ENCODE data around the gene RAPGEF5. TPM values are rescaled to one million over a fixed set of nuclear protein-coding genes. Genes with fewer than 3 reads are reported as not detected.
A peak's percentile ranks its signal among the peaks of the same experiment; 100 is the strongest.
"Not testable (repeated sequence)": the region's sequence is repeated elsewhere in the genome, so short reads cannot be mapped to it uniquely, and the experiment has no call there.

Gene RAPGEF5
- total RNA-seq, 2 experiments from 2014 or later = 0.60 to 0.69 TPM

DNA sequence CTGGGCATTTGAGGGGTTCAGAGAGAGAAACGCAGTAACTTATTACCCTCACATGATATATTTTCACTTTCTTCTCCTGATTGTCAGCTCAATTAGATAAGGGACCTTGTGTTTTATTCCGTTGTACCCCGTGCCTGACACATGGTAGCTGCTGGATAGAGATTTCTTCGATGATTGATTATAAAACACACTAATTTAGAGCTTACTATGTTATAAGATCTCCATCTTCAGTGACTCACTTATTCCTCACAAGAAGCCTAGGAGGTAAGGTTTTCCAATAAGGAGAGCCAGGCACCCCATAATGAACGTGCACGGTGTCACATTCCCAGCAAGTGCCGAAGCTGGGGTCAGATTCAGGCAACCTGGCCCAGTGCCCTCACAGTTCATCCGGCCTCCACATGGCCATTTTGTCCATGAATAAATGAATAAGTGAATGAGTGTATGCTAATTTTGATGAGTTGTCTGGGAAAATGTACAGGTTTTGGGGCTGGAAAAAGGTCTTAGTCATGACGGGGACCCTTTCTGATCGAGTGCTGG, 273.2 kb downstream of the RAPGEF5 start:
- Mint-ChIP-seq H3K9me3 (no peaks in the 10 kb centered on the region), H3K36me3 (ENCODE audit: low read depth) (no peaks in the 10 kb centered on the region), H3K27ac (peak overlapping the region; percentile 51), H3K27me3 (peaks cover 35% of the 10 kb centered on the region), H3K4me1 (peaks cover 13% of the 10 kb centered on the region), H3K4me3 (peak overlapping the region; percentile 71)
- ChIA-PET POLR2A (no interaction called here), CTCF (interaction anchor here (0.6 to 2.3 kb wide), 11 partner anchors 17 to 830 kb away, joined by 3 to 7 read pairs (median 3); no protein-coding TSS in a partner anchor)
- no peak for DNase-seq

DNA sequence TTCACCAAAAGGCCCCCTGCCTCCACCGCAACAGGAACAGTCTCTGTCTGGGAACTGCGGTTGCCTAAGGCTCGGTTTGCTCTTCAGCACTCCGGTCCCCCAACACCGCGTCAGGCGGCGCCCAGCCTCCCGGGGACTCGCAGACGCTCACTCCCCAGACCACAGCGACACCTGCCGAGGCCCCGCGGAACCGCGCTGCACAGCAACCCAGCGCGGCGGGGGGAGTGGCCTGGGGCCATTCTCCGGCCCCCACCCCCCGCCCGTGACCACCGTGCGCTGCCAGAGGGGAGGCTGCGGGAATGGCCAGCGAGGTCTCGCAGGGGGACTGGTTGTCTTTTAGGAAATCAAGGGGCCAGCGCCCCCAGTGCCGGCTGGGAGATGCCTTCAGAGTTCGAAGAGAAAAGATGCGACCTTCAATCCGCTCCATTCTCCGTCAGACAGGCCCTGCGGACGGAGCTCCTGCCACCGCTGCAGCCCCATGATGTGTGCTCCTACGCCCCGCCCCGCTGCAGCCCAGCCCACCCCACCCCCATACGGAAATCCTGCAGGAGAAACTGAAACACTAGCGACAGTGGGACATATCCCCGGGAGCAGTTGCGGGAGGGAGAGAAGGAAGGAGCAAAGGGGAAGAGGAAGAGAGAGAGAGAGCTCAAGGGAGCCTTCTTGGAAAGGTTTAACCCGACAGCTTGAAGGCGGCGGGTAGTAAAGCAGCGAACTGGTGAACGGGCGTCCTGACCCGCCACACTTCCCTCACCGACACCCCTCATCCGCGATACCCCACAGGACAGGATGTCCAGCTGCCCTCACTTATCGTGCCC, 273.9 kb downstream of the RAPGEF5 start:
- ChIA-PET POLR2A (no interaction called here), CTCF (interaction anchor here (0.6 to 2.3 kb wide), 13 partner anchors 15 to 829 kb away, joined by 3 to 7 read pairs (median 4); no protein-coding TSS in a partner anchor)
- no peaks in the 10 kb centered on the region for H3K9me3 Mint-ChIP-seq
- peaks cover 13% of the 10 kb centered on the region for H3K4me1 Mint-ChIP-seq
- peak; percentile 80 for DNase-seq
- H3K4me3 Mint-ChIP-seq = peak overlapping the region; percentile 71
- peaks cover 36% of the 10 kb centered on the region for H3K27me3 Mint-ChIP-seq
- no peaks in the 10 kb centered on the region for H3K36me3 Mint-ChIP-seq (ENCODE audit: low read depth)
- H3K27ac Mint-ChIP-seq = peak overlapping the region; percentile 67

DNA sequence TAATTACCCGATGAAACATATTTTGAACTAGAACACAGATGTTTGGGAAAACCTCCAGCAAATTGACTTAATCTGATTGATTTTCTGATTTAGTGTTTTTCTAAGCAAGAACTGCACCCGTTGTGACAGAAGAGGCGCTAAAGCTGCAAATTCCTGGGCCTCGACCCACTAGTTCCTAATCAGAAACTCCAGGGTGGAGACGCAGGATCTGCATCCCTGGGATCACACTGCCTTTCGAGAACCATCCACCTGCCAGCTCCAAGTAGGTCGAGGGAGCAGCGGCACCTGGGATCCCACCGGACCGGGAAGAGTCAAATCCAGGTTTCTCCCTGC, 274.4 kb downstream of the RAPGEF5 start:
- Mint-ChIP-seq H3K4me1 (peaks cover 13% of the 10 kb centered on the region), H3K36me3 (ENCODE audit: low read depth) (no peaks in the 10 kb centered on the region), H3K27ac (peak overlapping the region; percentile 67), H3K27me3 (peaks cover 42% of the 10 kb centered on the region), H3K4me3 (peak overlapping the region; percentile 71), H3K9me3 (no peaks in the 10 kb centered on the region)
- no peak for DNase-seq
- POLR2A ChIA-PET = no interaction called here
- CTCF ChIA-PET = interaction anchor here (0.6 to 2.3 kb wide), 7 partner anchors 16 to 828 kb away, joined by 3 to 7 read pairs (median 4); no protein-coding TSS in a partner anchor

DNA sequence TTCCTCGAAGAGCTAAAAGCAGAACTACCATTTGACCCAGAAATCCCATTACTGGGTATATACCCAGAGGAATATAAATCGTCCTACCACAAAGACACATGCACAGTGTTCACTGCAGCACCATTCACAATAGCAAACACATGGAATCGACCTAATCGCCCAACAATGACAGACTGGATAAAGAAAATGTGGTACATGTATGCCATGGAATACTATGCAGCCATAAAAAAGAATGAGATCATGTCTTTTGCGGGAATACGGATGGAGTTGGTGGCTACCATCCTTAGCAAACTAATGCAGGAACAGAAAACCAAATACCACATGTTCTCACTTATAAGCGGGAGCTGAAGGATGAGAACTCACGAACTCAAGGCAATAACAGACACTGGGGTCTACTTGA, 276.7 kb downstream of the RAPGEF5 start:
- CTCF ChIA-PET; H3K4me3 Mint-ChIP-seq; DNase-seq; POLR2A ChIA-PET; H3K27ac Mint-ChIP-seq; H3K36me3 Mint-ChIP-seq (ENCODE audit: low read depth); H3K9me3 Mint-ChIP-seq: not testable (repeated sequence)
- peaks cover 13% of the 10 kb centered on the region for H3K4me1 Mint-ChIP-seq
- H3K27me3 Mint-ChIP-seq = peaks cover 49% of the 10 kb centered on the region

DNA sequence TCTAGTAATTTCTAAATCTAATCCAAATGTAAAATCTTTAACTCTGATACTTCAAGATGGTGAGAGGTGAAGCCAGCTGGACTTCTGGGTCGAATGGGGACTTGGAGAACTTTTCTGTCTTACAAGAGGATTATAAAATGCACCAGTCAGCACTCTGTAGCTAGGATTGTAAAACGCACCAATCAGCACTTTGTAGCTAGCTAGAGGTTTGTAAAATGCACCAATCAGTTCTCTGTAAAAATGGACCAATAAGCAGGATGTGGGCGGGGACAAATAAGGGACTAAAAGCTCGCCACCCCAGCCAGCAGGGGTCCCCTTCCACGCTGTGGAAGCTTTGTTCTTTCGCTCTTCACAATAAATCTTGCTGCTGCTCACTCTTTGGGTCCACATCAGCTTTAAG, 278.1 kb downstream of the RAPGEF5 start:
- H3K27ac Mint-ChIP-seq; H3K9me3 Mint-ChIP-seq; H3K4me3 Mint-ChIP-seq; H3K36me3 Mint-ChIP-seq (ENCODE audit: low read depth); POLR2A ChIA-PET; DNase-seq: not testable (repeated sequence)
- CTCF ChIA-PET = interaction anchor here (1.0 to 1.3 kb wide), 2 partner anchors 14 kb away, joined by 3 to 4 read pairs; no protein-coding TSS in a partner anchor
- Mint-ChIP-seq H3K27me3 (peaks cover 50% of the 10 kb centered on the region), H3K4me1 (peaks cover 13% of the 10 kb centered on the region)

DNA sequence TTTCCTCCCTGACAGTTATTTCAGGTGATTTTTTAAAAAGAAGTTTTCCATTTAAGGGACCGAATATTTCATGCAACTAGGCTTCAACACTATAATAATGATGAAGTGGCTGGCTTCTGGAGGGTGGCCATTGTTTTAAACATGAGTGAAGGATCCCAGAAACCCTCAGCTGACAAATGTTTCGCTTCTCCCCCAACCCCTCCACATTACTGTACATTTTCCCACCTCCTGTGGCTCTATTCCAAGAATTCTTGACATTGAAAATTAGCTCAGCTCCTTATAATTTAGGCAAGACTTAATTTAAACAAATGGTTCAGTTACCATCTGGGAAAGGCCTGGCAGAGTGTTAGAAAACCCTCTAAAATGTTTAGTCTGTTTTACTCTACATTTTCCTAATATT, 281.4 kb downstream of the RAPGEF5 start:
- POLR2A ChIA-PET = no interaction called here
- H3K27ac Mint-ChIP-seq = no peak overlapping the region

DNA sequence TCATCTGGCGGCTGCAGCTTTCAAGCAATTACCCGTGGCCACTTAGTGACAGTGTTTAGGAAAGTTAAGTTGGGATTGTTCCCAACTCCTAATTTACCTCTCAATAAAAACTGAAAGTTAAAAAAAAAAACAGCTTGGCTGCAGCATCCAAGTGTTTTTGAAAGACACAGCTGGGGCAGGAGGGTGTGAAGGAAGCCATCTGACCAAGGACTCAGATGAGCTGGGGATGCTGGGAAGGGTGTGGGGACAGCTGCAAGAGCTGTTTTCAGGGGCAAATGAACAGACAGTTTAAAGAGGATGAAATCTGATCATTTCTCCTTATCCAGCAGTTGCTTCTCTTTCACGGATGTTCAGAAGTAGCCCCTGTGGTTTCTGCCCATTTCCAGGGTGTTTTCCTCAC, 282.1 kb downstream of the RAPGEF5 start:
- H3K27ac Mint-ChIP-seq = no peak overlapping the region
- H3K4me1 Mint-ChIP-seq = no peaks in the 10 kb centered on the region
- H3K4me3 Mint-ChIP-seq = no peak overlapping the region
- H3K36me3 Mint-ChIP-seq (ENCODE audit: low read depth) = no peaks in the 10 kb centered on the region
- POLR2A ChIA-PET = no interaction called here
- peaks cover 26% of the 10 kb centered on the region for H3K27me3 Mint-ChIP-seq
- H3K9me3 Mint-ChIP-seq = no peaks in the 10 kb centered on the region
- DNase-seq = no peak
- CTCF ChIA-PET = no interaction called here

More for the DNA sequence above, 281.4 kb downstream of the RAPGEF5 start:
- H3K9me3 Mint-ChIP-seq = no peaks in the 10 kb centered on the region
- no peaks in the 10 kb centered on the region for H3K4me1 Mint-ChIP-seq
- DNase-seq = no peak
- H3K4me3 Mint-ChIP-seq = no peak overlapping the region
- no peaks in the 10 kb centered on the region for H3K36me3 Mint-ChIP-seq (ENCODE audit: low read depth)
- CTCF ChIA-PET = interaction anchor here (0.6 kb wide), 1 partner anchor 20 kb away, joined by 5 read pairs; no protein-coding TSS in a partner anchor
- H3K27me3 Mint-ChIP-seq = peaks cover 29% of the 10 kb centered on the region

Other genes starting within 250 kb of the RAPGEF5 start
- gene STEAP1B, start 143.0 kb upstream of the RAPGEF5 start, total RNA-seq = under 1 TPM; 0.17 to 0.19 TPM

Measured in activated CD4-positive, alpha-beta T cell treated with anti-CD3 and anti-CD28 coated beads, Interleukin-2, amount 10 ng/mL, durations not matched to agents 7 days and 5 days (primary cell).